ENCODE results near the gene TBC1D3B.
"Not testable (repeated sequence)": the region's sequence is repeated elsewhere in the genome, so short reads cannot be mapped to it uniquely, and the experiment has no call there.

The TBC1D3B gene

DNA sequence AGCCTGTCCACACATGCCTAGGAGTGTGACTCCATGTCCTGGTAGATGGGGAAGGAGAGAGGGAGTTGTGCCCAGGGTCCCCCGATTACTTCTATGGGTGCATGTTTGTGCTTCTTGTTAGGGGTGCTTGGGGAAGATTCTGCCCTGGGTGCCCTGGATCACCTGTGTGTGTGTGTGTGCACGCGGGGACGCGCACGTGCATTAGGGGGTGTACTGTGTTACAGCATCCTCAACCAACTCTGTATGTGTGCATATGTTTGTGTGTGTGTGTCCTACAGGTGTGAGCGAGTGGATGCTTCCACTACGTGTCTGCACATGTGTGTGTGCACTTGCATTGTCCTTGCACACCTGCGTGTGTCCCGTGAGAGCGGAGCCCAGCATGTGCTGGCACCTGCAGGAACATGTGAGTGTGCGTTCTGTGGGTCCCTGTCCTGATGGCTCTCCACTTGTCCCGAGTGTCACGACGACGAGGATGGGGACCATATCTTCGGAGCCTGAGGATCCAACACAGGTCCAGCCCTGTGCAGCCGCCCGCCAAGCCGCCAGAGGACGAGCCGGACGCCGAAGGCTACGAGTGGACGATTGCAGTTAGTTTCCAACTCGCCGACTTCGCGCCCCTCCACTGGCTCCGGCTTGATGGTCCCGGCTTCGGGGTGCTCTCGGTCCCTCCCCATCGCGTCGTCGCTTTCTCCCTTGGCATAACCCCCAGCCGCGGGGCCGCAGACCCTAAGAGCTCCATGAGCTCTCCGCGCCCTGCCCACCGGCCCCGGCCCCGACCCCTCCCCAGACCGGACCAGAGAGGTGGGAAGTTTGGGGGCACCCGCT, 6.0 kb upstream of the TBC1D3B start:
- DNase-seq (ENCODE audit: low read depth in 2 of 2, low spot score in 1 of 2) = no peak

DNA sequence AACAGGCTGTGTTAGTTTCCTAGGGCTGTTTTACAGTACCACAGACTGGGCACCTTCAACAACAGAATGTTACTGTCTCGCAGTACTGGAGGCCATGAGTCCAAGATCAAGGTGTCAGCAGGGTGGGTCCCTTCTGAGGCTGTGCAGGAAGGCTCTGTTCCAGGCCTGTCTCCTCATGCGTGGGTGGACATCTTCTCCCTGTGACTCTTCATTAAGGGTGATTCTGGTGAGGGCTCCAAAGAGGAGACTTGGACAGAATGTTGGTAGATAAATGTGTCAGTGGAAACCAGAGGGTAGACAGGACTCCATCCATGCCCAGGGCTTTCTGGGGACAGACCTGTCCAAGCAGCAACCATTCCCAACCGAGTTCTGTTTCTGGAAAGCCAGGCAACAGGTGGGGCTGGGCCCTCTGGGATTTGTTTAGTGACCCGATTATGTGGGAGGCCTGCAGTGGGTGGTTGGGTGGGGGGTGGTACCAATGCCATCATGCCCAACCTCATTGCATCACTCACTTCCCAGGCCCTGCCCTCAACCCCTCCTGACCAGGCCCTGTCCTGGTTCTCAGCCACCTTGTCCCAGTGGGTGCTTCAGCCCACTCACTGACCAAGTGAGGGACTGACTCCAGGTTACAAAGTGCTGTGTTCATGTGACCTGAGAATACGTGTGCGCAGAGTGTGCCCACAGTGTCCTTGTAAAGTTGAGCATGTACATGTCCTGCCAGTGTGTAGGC, 5.2 kb upstream of the TBC1D3B start:
- not testable (repeated sequence) for DNase-seq (ENCODE audit: low read depth in 2 of 2, low spot score in 1 of 2)

DNA sequence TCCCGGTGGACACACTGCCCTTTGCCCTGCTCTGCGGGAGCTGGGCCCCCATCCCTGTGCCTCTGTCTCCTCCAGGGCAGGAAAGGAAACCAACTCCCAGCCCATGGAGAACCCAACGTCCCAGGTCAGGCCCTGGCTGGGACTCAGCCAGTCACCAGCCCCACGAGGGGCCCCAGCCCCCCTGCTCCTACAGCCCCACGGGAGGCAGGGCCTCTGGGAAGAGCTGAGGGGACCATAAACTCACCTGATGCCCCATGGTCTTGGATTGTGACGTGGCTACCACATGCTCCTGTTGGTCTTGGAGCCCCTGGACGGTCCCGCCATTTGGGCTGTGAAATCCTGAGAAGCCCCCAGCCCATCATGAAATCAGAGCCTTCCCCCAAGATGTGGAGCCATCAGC, 7.6 kb downstream of the TBC1D3B start:
- not testable (repeated sequence) for DNase-seq (ENCODE audit: low read depth in 2 of 2, low spot score in 1 of 2)

DNA sequence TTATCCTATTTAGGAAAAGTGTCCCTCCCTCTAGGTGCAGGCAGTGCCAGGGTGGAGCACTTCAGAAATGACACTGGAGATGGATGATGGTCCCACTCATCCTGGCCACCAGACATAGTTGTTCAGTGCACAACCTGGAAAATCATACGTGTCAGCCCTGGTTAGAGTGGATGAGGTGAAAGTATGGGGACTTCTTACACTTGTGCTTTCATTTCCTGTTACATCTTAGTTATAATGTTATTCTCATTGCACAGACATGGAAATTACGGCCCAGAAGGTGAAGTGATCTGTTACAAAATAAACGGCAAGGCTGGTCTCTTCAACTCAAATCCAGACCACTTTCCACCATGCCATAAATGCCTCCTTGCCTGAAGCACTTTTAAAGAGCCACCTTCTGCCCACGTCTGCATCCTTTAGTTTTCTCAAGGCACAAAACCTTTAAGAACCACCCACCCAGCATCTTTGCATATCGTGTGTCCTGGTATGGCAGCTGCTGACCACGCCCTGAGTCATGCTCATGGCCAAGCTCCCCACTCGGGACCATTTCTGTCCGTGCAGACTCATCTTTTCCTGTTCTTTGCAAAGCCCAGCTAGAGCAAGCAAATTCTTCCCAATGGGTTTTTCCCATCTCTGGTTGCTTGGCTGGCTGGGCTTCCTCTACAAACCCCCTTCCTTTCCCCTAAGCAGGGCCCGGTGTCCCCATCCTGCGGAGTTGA, 22.4 kb downstream of the TBC1D3B start:
- DNase-seq (ENCODE audit: low read depth in 2 of 2, low spot score in 1 of 2) = no peak

GRCh38 chr17:36152639-36153120, 23.8 kb downstream of the TBC1D3B start:
- no peak for DNase-seq (ENCODE audit: low read depth in 2 of 2, low spot score in 1 of 2)

GRCh38 chr17:36151891-36152638, 24.4 kb downstream of the TBC1D3B start:
- no peak for DNase-seq (ENCODE audit: low read depth in 2 of 2, low spot score in 1 of 2)

DNA sequence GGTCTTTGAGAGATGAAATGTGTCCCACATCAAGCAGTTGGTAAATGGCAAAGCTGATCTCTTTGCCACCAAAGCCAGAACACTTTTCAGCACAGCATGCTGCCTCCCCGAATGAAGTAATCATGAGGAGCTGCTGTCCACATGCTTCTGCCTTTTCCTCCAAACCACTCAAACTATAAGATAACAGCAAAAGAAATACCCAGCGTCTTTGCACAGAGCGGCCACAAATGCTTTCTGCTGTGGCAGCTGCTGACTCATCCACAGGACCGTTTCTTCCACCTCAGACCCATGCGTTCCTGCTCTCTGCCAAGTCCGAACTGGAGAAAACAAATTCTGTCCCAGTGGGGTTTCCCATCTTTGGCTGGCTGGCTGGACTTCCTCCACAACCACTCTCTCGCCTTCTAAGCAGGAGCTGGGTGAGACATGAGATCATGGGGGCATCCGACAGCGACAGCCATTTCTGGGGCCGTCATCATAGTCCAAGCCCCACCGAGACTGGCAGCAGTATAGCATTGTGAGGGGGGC, 27.1 kb downstream of the TBC1D3B start:
- DNase-seq (ENCODE audit: low read depth in 2 of 2, low spot score in 1 of 2) = no peak

- DNase-seq (ENCODE audit: low read depth in 2 of 2, low spot score in 1 of 2) = peak; percentile 18 to 26
Measured at GRCh38 chr17:36148559-36149295, 27.7 kb downstream of the TBC1D3B start.

GRCh38 chr17:36147601-36148000, 28.8 kb downstream of the TBC1D3B start:
- DNase-seq (ENCODE audit: low read depth in 2 of 2, low spot score in 1 of 2) = no peak

DNA sequence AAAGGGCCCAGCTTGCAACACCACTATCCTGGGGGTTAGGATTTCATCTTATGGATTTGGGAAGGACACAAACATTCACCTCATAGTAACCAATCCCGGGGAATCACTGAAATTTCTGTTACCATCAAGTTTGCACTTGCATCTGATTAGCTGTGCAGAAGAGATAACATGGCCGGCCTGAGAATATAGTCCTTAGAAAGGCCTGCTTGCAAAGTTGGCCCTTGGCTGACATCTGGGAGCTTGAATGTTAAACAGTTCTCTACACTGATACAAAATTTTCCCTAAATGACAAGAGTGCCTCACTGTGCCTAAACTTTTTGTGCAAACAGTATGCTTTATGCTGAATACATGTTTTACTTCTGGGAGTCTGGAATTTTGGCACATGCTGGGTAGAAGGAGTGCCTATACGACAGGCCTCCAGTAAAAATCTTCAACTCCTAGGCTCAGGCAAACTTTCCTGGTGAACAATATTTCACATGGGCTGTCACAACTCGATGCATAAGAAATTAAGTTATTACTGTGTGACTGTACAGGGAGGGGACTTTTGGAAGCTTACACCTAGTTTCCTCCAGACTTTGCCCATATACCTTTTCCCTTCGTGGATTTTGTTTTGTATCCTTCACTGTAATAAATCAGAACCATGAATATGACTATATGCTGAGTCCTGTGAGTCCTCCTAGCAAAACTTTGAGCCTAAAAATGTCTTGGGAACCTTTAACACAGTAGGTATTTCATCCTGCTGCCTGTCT, 31.3 kb downstream of the TBC1D3B start:
- no peak for DNase-seq (ENCODE audit: low read depth in 2 of 2, low spot score in 1 of 2)

- no peak for DNase-seq (ENCODE audit: low read depth in 2 of 2, low spot score in 1 of 2)
Measured at GRCh38 chr17:36144014-36144413, 32.4 kb downstream of the TBC1D3B start.

DNA sequence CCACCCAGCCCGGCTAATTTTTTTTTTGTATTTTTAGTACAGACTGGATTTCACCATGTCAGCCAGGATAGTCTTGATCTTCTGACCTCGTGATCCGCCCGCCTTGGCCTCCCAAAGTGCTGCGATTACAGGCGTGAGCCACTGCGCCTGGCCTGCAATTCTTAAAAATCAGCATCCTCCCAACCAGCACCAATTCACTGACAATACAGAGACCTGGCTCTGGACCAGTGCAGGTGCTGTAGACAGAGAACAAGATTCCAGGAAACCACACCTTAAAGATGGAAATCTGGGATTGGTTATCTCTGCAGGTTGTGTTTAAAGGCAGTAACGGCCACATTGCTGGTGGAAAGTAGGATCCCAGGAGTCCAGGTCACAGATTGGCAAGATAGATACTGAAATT, 33.6 kb downstream of the TBC1D3B start:
- DNase-seq (ENCODE audit: low read depth in 2 of 2, low spot score in 1 of 2) = no peak

DNA sequence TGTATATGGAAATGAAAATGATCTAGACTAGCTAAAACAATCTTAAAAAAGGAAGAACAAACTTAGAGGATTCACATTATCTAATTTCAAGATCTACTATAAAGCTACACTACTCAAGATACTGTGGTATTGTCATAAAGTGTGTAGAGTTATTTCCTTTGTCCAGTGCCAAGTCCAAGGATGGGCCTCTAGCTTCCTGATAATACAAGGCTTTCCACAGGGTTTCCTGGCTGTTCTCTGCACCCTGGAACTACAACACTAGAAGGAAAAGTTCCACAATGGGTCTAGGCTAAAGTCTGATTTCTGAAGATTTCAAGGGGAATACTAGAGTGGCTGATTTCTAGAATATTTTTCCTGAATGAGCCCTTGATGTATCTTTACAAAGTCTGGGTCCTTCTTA, 34.2 kb downstream of the TBC1D3B start:
- no peak for DNase-seq (ENCODE audit: low read depth in 2 of 2, low spot score in 1 of 2)

DNA sequence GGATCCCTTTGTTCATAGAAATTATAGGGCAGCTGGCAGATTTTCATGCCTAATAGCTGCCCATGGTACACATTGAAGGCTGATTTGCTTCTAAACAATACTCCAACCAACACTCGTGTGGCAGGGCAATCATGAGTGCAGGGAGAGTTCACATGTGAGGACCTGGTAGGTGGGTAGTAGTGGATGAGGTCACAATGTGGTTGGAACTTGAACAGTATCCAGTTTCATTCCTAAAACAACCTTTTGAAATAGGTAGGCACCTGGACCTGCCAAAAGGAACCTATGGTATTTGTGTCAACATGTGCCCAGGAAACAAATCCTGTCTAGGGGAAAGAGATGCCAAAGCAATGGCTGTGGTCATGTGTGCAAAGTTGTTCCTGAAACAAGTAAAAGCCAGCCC, 40.0 kb downstream of the TBC1D3B start:
- DNase-seq (ENCODE audit: low read depth in 2 of 2, low spot score in 1 of 2) = no peak

GRCh38 chr17:36136036-36136435, 40.4 kb downstream of the TBC1D3B start:
- no peak for DNase-seq (ENCODE audit: low read depth in 2 of 2, low spot score in 1 of 2)

GRCh38 chr17:36135465-36135864, 41.0 kb downstream of the TBC1D3B start:
- DNase-seq (ENCODE audit: low read depth in 2 of 2, low spot score in 1 of 2) = no peak

DNA sequence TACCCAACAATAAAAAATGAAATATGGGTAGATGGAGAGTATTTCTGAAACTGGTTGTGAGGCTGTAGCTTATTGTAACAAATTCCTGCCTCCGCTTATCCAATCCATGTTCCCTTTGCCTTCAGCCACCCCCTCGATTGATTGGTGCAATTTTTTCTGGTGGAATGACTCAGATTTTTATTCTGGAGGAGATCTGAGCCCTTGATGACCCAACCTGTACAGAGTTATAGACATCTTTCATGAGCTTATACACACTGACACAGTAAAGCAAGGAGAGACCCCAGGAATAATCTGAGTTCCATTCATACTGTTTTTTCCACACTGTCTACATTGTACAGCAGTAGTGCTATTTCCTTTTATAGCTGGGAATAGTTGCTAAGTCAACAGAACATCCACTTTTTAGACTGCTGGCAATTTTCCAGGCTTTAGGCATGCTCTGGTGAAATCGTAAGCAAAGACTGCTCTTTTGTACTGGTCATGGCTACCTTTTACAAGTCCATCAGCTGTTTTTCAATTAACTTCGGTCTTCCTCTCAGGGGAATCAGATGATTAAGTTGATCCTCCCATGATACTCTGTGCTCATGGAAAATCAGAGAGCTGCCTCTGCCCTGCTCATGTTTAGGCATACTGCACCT, 42.7 kb downstream of the TBC1D3B start:
- DNase-seq (ENCODE audit: low read depth in 2 of 2, low spot score in 1 of 2) = no peak

- no peak for DNase-seq (ENCODE audit: low read depth in 2 of 2, low spot score in 1 of 2)
Measured at GRCh38 chr17:36132421-36132831, 44.0 kb downstream of the TBC1D3B start.

- DNase-seq (ENCODE audit: low read depth in 2 of 2, low spot score in 1 of 2) = no peak
Measured at GRCh38 chr17:36131931-36132330, 44.5 kb downstream of the TBC1D3B start.

Measured in stimulated activated CD8-positive, alpha-beta memory T cell treated with anti-CD3 and anti-CD28 coated beads, Interleukin-4, amount 100 ng/mL, for 4 hours (primary cell).